Parathyroid adenoma (tissue), 2 donors: ENCODE results near the gene DAGLA.
A peak's percentile ranks its signal among the peaks of the same experiment; 100 is the strongest.

ENCODE experiments used
- H2AFZ ChIP-seq: fragments of 300-600 bp; sonication (generic); one replicate; pipeline ENCODE4 v1.7.0; 2017; ENCODE audit warnings: antibody characterized with exemption, mild to moderate bottlenecking
- H3K27ac ChIP-seq: fragments of 300-600 bp; sonication (generic); one replicate; pipeline ENCODE4 v1.7.0; 2017
- H3K27me3 ChIP-seq: fragments of 300-600 bp; sonication (generic); one replicate; pipeline ENCODE4 v1.7.0; 2017; ENCODE audit warnings: low read length; ENCODE audit not compliant: control insufficient read depth, insufficient read depth
- H3K36me3 ChIP-seq: fragments of 300-600 bp; sonication (generic); one replicate; pipeline ENCODE4 v1.7.0; 2017; ENCODE audit warnings: low read length; ENCODE audit not compliant: control insufficient read depth, insufficient read depth
- H3K4me1 ChIP-seq: fragments of 300-600 bp; sonication (generic); one replicate; pipeline ENCODE4 v1.7.0; 2017; ENCODE audit warnings: control low read depth
- H3K4me2 ChIP-seq: fragments of 300-600 bp; sonication (generic); one replicate; pipeline ENCODE4 v1.7.0; 2017; ENCODE audit warnings: low read length
- H3K4me3 ChIP-seq: fragments of 300-600 bp; sonication (generic); one replicate; pipeline ENCODE4 v1.7.0; 2017; ENCODE audit warnings: low read depth, low read length
- H3K79me2 ChIP-seq: fragments of 300-600 bp; sonication (generic); one replicate; pipeline ENCODE4 v1.7.0; 2017; ENCODE audit warnings: control low read depth
- H3K9ac ChIP-seq: fragments of 300-600 bp; sonication (generic); one replicate; pipeline ENCODE4 v1.7.0; 2017; ENCODE audit warnings: mild to moderate bottlenecking
- H3K9me3 ChIP-seq: fragments of 300-600 bp; sonication (generic); one replicate; pipeline ENCODE4 v1.7.0; 2017; ENCODE audit warnings: low read length; ENCODE audit not compliant: control insufficient read depth
- TF ChIP-seq, protein P1 (sequence below): fragments of 300-600 bp; sonication (generic); IDR thresholded peaks from one replicate; pipeline ENCODE4 v1.7.0; 2017; ENCODE audit warnings: antibody characterized with exemption, mild to moderate bottlenecking
- donor health status: primary hyperparathyroidism.

Gene DAGLA

GRCh38 chr11:61787928-61788491, 107.8 kb downstream of the DAGLA start:
- H3K27me3 ChIP-seq: no peaks in the 10 kb centered on the region
- no peaks in the 10 kb centered on the region for H3K36me3 ChIP-seq
- H2AFZ ChIP-seq: no peak overlapping the region
- H3K27ac ChIP-seq: no peak overlapping the region
- no peak overlapping the region for H3K4me3 ChIP-seq
- no peaks in the 10 kb centered on the region for H3K4me1 ChIP-seq
- no peaks in the 10 kb centered on the region for H3K9me3 ChIP-seq
- no peak overlapping the region for H3K9ac ChIP-seq
- no peak overlapping the region for H3K4me2 ChIP-seq
- TF ChIP-seq, protein P1, sequence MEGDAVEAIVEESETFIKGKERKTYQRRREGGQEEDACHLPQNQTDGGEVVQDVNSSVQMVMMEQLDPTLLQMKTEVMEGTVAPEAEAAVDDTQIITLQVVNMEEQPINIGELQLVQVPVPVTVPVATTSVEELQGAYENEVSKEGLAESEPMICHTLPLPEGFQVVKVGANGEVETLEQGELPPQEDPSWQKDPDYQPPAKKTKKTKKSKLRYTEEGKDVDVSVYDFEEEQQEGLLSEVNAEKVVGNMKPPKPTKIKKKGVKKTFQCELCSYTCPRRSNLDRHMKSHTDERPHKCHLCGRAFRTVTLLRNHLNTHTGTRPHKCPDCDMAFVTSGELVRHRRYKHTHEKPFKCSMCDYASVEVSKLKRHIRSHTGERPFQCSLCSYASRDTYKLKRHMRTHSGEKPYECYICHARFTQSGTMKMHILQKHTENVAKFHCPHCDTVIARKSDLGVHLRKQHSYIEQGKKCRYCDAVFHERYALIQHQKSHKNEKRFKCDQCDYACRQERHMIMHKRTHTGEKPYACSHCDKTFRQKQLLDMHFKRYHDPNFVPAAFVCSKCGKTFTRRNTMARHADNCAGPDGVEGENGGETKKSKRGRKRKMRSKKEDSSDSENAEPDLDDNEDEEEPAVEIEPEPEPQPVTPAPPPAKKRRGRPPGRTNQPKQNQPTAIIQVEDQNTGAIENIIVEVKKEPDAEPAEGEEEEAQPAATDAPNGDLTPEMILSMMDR: no peak
- H3K79me2 ChIP-seq: no peaks in the 10 kb centered on the region

DNA sequence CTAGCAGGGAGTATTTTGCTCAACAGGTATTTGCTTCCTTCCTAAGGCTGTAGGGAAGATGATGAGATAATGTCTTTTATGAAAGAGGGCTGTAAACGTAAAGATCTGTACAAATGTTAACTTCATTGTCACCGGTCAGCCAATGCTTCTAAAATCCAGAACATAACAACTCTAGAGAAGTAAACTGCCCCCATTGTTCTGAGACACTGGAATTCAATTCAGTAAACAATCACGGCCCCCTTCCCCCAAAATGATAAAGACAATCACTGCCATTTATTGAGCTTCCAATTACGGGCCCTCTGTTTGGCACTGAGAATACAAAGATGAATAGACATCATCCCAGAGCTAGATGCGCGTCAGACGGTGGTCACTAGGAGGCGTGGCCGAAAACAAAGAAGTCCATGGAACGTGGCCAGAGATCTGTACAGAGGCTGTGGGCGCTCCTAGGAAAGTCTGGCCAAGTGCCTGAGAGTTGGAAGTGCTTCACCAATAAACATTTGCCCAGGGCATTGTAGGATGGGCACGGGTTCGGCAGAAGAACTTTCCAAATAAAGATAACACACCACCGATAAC, 111.6 kb downstream of the DAGLA start:
- H3K4me3 ChIP-seq: peak overlapping the region; percentile 92
- no peak overlapping the region for H3K9ac ChIP-seq
- H3K27me3 ChIP-seq: no peaks in the 10 kb centered on the region
- H3K4me1 ChIP-seq: no peaks in the 10 kb centered on the region
- no peaks in the 10 kb centered on the region for H3K36me3 ChIP-seq
- peaks cover 3% of the 10 kb centered on the region for H3K79me2 ChIP-seq
- TF ChIP-seq, protein P1: no peak
- H3K27ac ChIP-seq: peak overlapping the region; percentile 89
- H2AFZ ChIP-seq: peak overlapping the region; percentile 93
- no peaks in the 10 kb centered on the region for H3K9me3 ChIP-seq
- peak overlapping the region; percentile 87 for H3K4me2 ChIP-seq

- Histone ChIP-seq H3K4me2 (peak within 1 kb of the TSS; percentile 87), H3K27me3 (no peaks in the 10 kb centered on the region), H3K27ac (peak within 1 kb of the TSS; percentile 89), H3K4me3 (peak within 1 kb of the TSS; percentile 92), H2AFZ (peak within 1 kb of the TSS; percentile 93), H3K79me2 (peaks cover 3% of the 10 kb centered on the region), H3K4me1 (no peaks in the 10 kb centered on the region), H3K36me3 (no peaks in the 10 kb centered on the region), H3K9ac (peak within 1 kb of the TSS; percentile 11), H3K9me3 (no peaks in the 10 kb centered on the region)
- TF ChIP-seq, protein P1: no peak
Observed at GRCh38 chr11:61792310-61793082, 112.3 kb downstream of the DAGLA start, which contains the start of the genes FEN1 and TMEM258. FEN1 (plus strand) TSS chr11:61792911; CDS start chr11:61795362, 2,451 bp downstream. TMEM258 (minus strand) TSS chr11:61792599; CDS start chr11:61792558, 41 bp downstream.

DNA sequence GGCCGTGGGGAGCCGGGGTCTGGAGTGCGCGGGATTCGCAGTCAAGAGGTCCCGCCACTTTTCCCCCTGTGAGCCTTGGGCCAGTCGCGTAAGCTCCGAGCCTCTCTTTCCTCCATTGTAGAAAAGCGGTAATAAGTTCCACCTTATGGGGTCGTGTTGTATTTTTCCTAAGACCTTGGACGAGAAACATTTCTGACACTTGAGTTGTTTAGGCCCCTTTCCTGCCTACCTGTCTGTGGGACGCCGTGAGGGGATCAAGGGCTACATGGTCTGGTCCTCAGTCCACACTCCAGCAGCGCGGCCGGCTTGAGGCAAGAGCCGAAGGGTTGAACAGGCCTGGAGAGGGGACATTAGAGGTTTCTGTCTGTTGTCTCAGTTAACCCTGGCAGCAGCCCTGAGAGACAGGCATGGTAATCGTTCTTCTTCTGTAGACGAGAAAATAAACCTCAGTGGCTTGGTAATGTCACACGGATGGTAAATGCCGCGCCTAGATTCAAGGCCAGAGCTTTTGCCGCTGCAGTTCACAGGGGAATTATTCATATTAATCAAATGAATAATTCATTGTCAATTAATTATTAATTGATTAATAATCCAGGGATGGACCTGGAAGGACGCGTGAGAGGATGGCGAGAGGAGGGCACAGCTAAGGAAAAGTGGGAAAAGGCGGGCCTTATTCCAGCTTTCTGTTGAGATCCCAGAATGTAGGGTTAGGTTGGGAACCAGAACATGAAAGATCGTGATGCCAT, 113.1 kb downstream of the DAGLA start:
- Histone ChIP-seq H3K79me2 (peaks cover 3% of the 10 kb centered on the region), H3K4me3 (peak overlapping the region; percentile 92), H3K9ac (peak overlapping the region; percentile 11), H3K27me3 (no peaks in the 10 kb centered on the region), H3K4me2 (peak overlapping the region; percentile 87), H3K27ac (no peak overlapping the region), H2AFZ (peak overlapping the region; percentile 93), H3K9me3 (no peaks in the 10 kb centered on the region), H3K36me3 (no peaks in the 10 kb centered on the region), H3K4me1 (peaks cover 2% of the 10 kb centered on the region)
- TF ChIP-seq, protein P1: no peak
